HG03139 (cell line): ENCODE data around the gene OR9Q1.
"Not testable (repeated sequence)": the region's sequence is repeated elsewhere in the genome, so short reads cannot be mapped to it uniquely, and the experiment has no call there.

ENCODE experiments used
- ATAC-seq: cut with Tn5 transposase; IDR thresholded peaks from one replicate; pipeline ENCODE4 v1.9.1; 2021; ENCODE audit not compliant: unreplicated experiment

The OR9Q1 gene

DNA sequence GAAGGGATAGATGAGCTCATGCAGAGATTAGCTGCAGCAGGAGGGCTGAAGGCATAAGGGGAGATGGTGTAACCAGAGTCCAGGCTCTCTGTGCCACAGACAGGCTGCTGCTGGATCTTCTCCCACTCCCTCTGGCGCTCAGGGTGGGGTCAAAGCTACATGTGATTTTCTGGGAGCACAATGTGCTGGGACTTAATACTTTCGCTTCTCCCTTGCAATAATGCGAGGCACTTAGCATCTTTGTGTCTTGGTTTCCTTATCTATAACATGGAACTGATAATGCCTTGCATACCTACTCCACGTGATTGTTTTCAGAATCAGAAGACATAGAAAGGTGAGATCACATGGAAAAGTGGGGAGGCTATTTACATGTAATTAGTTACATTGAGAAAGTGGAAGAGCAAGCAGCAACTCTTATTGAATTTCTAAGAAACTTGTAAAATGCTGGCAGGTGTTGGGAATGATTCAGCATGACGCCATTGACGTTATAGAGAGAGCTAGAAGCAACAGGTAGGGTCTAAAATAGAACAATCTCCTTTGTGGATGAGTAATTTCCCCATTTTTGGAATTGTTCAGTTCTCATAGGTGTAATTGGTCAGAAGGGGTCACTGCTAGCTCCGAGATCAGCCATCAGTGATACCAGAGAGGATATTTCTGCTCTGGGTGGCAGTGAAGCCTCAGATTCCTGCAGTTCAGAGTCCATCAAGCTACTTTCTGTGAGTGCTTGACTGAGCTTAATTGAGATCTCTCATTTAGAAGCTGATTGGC, 109.8 kb downstream of the OR9Q1 start:
- ATAC-seq: no peak

DNA sequence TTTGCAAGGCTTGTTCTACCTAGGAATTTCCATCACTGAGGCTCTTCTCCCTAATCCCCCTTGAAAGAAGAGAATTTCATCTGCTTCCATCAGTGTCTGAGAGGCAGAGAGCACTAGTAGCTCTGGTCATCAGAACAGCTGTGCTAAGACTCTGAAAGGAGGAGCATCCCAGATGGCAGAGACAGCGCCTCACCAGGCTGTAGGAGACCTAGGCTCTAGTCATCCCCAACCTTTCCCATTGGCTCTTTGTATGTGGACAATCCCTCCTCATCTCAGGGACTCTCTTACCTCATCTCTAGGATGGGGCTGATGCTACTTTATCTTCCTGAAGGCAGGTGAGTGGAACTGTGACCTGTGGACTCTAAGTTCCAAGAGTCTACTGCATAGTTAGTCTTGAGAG, 110.5 kb downstream of the OR9Q1 start:
- no peak for ATAC-seq

GRCh38 chr11:58135171-58135570, 111.5 kb downstream of the OR9Q1 start:
- no peak for ATAC-seq

DNA sequence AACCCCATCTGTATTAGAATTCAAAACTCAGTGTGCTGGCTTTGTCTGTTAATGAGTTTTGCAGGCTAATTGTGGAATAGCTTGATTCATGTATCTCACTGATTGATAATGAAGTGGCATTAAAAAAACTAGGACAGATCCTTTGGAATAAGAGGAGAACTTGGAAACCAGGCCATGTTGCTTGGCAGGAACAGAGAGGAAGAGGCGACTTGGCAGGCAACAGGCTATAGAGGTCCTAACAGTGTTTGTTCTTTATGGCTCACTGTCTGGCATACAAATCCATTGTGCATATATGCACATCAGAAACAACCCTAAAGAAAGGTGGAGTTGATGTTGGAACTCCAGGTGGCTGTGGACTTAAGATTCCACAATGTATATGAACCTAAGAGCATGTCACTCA, 119.1 kb downstream of the OR9Q1 start:
- ATAC-seq: no peak

GRCh38 chr11:58152781-58153180, 129.1 kb downstream of the OR9Q1 start:
- ATAC-seq: no peak

- ATAC-seq: no peak
These were observed 140.7 kb downstream of the OR9Q1 start for GRCh38 chr11:58164389-58164788.

GRCh38 chr11:58164990-58165389, 141.3 kb downstream of the OR9Q1 start:
- no peak for ATAC-seq

- ATAC-seq: no peak
These were observed 141.9 kb downstream of the OR9Q1 start for GRCh38 chr11:58165504-58166106.

DNA sequence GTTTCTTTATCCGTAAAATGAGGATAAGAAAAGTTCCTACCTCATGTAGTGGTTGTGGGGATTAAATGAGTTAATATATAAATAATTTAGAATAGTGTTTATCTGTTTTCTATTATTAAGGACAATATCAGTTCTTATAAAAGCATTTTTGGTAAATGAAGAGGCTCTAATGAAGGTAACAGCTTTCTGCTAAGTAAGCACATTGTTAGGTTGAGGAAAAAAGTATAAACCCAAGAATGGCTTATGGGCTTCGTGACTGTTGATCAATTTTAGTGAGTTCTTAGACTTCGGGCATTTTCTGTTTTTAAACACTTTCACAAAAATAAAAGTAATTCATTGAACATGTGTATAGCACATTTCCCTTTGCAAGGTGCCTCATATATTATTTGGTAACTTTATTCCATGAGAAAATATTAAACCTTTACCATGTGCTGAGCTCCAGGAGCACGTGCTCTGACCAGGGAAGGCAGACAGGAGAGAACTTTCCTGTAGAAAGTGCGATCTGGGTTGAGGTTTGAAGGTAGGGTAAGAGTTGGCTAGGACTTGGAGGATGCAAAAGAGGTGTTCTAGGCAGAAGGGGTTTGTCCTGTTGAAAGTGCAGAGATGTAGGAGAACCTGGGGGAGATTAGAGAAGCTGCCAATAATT, 153.9 kb downstream of the OR9Q1 start:
- ATAC-seq: no peak

GRCh38 chr11:58178444-58178843, 154.8 kb downstream of the OR9Q1 start:
- no peak for ATAC-seq

DNA sequence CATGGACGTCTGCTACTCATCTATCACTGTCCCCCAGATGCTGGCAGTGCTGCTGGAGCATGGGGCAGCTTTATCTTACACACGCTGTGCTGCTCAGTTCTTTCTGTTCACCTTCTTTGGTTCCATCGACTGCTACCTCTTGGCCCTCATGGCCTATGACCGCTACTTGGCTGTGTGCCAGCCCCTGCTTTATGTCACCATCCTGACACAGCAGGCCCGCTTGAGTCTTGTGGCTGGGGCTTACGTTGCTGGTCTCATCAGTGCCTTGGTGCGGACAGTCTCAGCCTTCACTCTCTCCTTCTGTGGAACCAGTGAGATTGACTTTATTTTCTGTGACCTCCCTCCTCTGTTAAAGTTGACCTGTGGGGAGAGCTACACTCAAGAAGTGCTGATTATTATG, 156.0 kb downstream of the OR9Q1 start:
- ATAC-seq: no peak

DNA sequence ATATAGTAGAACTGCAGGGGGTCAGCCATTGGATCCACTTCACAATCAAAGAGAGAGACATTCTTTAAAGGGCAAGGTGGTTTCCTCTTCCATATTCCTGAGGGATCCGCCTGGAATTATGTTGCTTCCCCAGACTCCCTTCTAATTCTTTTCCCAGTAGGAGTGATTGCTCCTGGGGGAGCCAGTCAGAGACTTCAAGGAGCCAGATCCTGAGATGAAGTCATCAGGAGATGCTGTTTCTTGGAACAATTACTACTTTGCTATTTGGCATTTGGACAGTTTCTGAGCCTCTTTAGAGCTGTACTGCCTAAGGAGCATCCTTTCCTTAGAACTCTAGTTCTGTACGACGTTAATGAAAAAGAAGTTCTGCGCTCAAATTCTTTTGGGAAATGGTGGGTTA, 163.3 kb downstream of the OR9Q1 start:
- ATAC-seq: no peak

DNA sequence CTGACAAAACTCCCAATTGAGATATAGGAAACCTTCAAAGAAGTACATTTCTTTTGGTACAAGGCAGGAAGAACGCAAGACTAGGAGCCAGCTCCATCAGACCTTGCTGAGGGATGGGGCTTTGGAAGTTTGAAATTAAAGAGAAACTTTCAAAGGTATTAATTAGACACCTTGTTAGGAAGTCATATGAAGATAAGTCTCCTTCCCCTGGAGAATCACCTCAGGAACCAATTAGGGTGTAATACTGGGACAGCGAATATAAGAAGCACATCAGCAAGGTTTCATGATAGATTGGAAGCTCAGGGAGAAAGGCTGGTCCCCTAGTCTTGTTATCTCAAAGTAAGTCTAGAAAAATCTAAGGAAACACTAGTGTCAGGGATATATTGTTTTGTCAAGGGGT, 165.1 kb downstream of the OR9Q1 start, which contains the start of gene OR9Q2:
Gene OR9Q2, plus strand, starts transcription at position 301 of the 400 bp plus-strand sequence. CDS start 1,421 bp downstream, outside the sequence.
- ATAC-seq: no peak

DNA sequence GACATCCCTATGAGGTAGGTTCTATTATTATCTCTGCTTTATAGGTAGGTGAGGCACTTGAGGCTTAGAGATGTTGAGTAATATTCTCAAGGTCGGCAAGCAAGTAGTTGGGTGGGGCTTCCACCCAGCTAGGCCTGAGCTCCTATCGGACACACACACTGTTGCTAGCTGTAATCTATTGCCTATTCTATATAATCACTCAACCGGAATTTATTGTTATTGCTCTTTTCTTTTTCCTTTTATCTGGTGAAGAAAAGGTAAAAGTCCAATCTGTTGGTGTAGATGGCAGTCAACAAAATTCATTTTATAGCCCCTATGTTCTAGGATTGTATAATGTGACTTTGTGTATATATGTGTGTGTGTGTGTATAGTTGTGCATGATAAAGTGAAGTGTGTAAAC, 168.5 kb downstream of the OR9Q1 start:
- no peak for ATAC-seq

- ATAC-seq: no peak
These were observed 169.7 kb downstream of the OR9Q1 start for GRCh38 chr11:58193391-58193790.

DNA sequence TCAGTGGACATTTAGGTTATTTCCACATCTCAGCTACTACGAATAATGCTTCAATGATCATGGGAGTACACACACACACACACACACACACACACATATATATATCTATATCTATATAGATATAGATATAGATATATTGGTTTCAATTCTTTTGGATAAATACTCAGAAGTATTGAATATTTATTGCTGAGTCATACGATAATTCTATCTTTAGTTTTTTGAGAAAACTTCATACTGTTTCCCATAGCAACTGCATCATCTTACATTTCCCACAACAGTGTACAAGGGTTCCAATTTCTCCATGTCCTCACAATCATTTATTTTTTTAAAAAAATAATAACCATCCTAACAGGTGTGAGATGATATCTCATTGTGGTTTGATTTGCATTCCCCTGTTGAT, 172.3 kb downstream of the OR9Q1 start:
- ATAC-seq: no peak

- ATAC-seq: no peak
These were observed 175.6 kb downstream of the OR9Q1 start for GRCh38 chr11:58199271-58199670.

DNA sequence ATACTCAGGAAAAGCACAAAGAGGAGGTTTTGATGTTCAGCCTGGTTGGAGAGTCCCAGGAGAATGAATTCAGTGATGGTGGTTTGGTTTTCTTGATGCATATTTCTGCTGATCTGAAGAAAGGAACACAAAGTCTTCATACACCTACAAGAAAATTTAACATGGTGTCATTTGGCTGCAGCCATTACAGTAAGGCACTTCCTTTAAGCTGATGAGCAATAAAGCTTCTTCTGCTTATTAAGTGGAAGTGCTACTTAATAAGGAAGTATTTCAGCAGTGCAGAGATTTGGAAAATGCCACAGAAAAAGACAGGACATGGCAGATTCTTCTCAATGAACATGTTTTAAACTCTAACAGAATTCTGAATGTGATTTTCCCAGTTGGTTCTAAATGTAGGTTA, 180.4 kb downstream of the OR9Q1 start, which contains the start of gene OR1S2:
Gene OR1S2, minus strand, starts transcription at position 101 of the 400 bp plus-strand sequence. Its CDS starts 0 bp downstream, at position 101.
- no peak for ATAC-seq

DNA sequence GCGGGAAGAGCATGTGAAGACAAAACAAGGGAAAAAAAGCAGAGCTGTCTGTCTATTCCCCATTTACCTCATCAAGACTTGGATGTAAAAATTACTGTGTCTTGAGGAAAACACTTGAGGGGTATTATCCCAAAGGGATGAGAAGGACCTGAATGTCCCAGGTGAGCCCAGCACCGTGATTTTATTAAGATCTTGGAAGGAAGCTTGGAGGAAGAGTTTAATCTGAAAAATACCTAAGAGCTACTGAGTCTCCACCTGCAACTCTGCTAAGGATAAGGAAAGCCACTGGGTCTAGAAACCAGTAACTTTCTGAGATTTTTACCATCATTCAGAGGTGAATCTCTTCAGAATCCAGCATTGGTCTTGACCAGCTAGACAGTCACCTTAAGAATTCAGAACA, 188.7 kb downstream of the OR9Q1 start, which contains the start of gene OR1S1:
Gene OR1S1, plus strand, starts transcription at position 301 of the 400 bp plus-strand sequence.
- not testable (repeated sequence) for ATAC-seq

GRCh38 chr11:58216476-58216875, 192.8 kb downstream of the OR9Q1 start:
- no peak for ATAC-seq

- no peak for ATAC-seq
These were observed 199.0 kb downstream of the OR9Q1 start for GRCh38 chr11:58222721-58223120.
